Karpas-422 (cell line): ENCODE results near the gene SEMA5A. TPM values are rescaled to one million over a fixed set of nuclear protein-coding genes. Genes with fewer than 3 reads are reported as not detected.

ENCODE experiments used
- DNase-seq: peaks from one replicate; pipeline ENCODE4 v3.0.0-alpha.2; 2015
- H2AFZ ChIP-seq: fragments of 200-600 bp; sonication (generic); 2 replicates; pipeline ENCODE4 v1.6.1; 2014; ENCODE audit warnings: antibody characterized with exemption, low read length, mixed read lengths
- H3K27ac ChIP-seq: fragments of 200-600 bp; sonication (generic); 2 replicates; pipeline ENCODE4 v1.5.1; 2014; ENCODE audit warnings: mild to moderate bottlenecking, low read length, moderate library complexity
- H3K27me3 ChIP-seq: fragments of 200-600 bp; sonication (generic); 2 replicates; pipeline ENCODE4 v1.6.1; 2014; ENCODE audit warnings: low read length, mixed read lengths
- H3K36me3 ChIP-seq: fragments of 200-600 bp; sonication (generic); 2 replicates; pipeline ENCODE4 v1.6.1; 2014; ENCODE audit warnings: low read length, mixed read lengths; ENCODE audit not compliant: insufficient read depth
- H3K4me1 ChIP-seq: fragments of 200-600 bp; sonication (generic); 2 replicates; pipeline ENCODE4 v1.6.1; 2014; ENCODE audit warnings: mild to moderate bottlenecking, low read length, mixed read lengths
- H3K4me2 ChIP-seq: fragments of 200-600 bp; sonication (generic); 2 replicates; pipeline ENCODE4 v1.6.1; 2014; ENCODE audit warnings: low read length, low read depth, mild to moderate bottlenecking; ENCODE audit not compliant: poor library complexity, severe bottlenecking
- H3K4me3 ChIP-seq: fragments of 200-600 bp; sonication (generic); 2 replicates; pipeline ENCODE4 v1.5.1; 2014; ENCODE audit warnings: mild to moderate bottlenecking, antibody characterized with exemption, low read length, mixed read lengths
- H3K79me2 ChIP-seq: fragments of 200-600 bp; sonication (generic); 2 replicates; pipeline ENCODE4 v1.6.1; 2014; ENCODE audit warnings: mild to moderate bottlenecking, low read length, mixed read lengths
- H3K9ac ChIP-seq: fragments of 200-600 bp; sonication (generic); 2 replicates; pipeline ENCODE4 v1.6.0; 2014; ENCODE audit warnings: low read length
- H3K9me2 ChIP-seq: fragments of 200-600 bp; sonication (generic), shearing (Covaris generic); replicated peaks from 2 replicates; pipeline ENCODE4 v1.6.0; 2014; ENCODE audit warnings: mild to moderate bottlenecking, low read length, moderate library complexity; ENCODE audit not compliant: insufficient read depth
- H3K9me3 ChIP-seq: fragments of 300-700, 200-600 bp; sonication (generic); 2 replicates; pipeline ENCODE4 v1.6.1; 2014; ENCODE audit warnings: low read length, mixed read lengths
- H4K20me1 ChIP-seq: fragments of 200-600 bp; sonication (generic); 2 replicates; pipeline ENCODE4 v1.6.1; 2014; ENCODE audit warnings: mild to moderate bottlenecking, antibody characterized with exemption, low read length, low read depth; ENCODE audit not compliant: insufficient read depth
- total RNA-seq: library from RNA; depleted of rRNA; stranded (reverse); fragments of >200 nt; shearing (Covaris generic); gene quantifications from 2 replicates; pipeline ENCODE4 v1.2.3, GENCODE V29; 2014; ENCODE audit warnings: low replicate concordance

Gene SEMA5A
- total RNA-seq, 1 experiment from 2014 or later = not detected

GRCh38 chr5:9104571-9105339, 441.1 kb downstream of the SEMA5A start:
- Histone ChIP-seq H3K4me2 (no peak overlapping the region), H4K20me1 (no peaks in the 10 kb centered on the region), H3K9me3 (no peaks in the 10 kb centered on the region; the same call in 1 of the 2 replicates), H3K4me1 (no peaks in the 10 kb centered on the region), H3K36me3 (no peaks in the 10 kb centered on the region), H3K9me2 (no peaks in the 10 kb centered on the region), H3K9ac (no peak overlapping the region), H3K27me3 (no peaks in the 10 kb centered on the region), H2AFZ (no peak overlapping the region), H3K4me3 (no peak overlapping the region), H3K27ac (no peak overlapping the region), H3K79me2 (no peaks in the 10 kb centered on the region)
- no peak for DNase-seq

- H3K27ac ChIP-seq = no peak overlapping the region
- no peak for DNase-seq
- H3K9me2 ChIP-seq = no peaks in the 10 kb centered on the region
- no peak overlapping the region for H2AFZ ChIP-seq
- no peaks in the 10 kb centered on the region for H4K20me1 ChIP-seq
- no peaks in the 10 kb centered on the region for H3K4me1 ChIP-seq
- H3K4me2 ChIP-seq = no peak overlapping the region
- no peaks in the 10 kb centered on the region for H3K79me2 ChIP-seq
- no peaks in the 10 kb centered on the region for H3K27me3 ChIP-seq
- H3K9me3 ChIP-seq = no peaks in the 10 kb centered on the region; the same call in 1 of the 2 replicates
- H3K36me3 ChIP-seq = no peaks in the 10 kb centered on the region
- H3K4me3 ChIP-seq = no peak overlapping the region
- no peak overlapping the region for H3K9ac ChIP-seq
Observed at GRCh38 chr5:9103290-9103689, 442.6 kb downstream of the SEMA5A start.

GRCh38 chr5:9099689-9100088, 446.2 kb downstream of the SEMA5A start:
- Histone ChIP-seq H3K4me1 (no peaks in the 10 kb centered on the region), H4K20me1 (no peaks in the 10 kb centered on the region), H3K4me2 (no peak overlapping the region), H3K79me2 (no peaks in the 10 kb centered on the region), H3K27ac (no peak overlapping the region), H2AFZ (no peak overlapping the region), H3K36me3 (no peaks in the 10 kb centered on the region), H3K9me3 (peaks cover 3% of the 10 kb centered on the region), H3K9me2 (no peaks in the 10 kb centered on the region), H3K9ac (no peak overlapping the region), H3K4me3 (no peak overlapping the region), H3K27me3 (no peaks in the 10 kb centered on the region)
- no peak for DNase-seq

GRCh38 chr5:9098990-9099389, 446.9 kb downstream of the SEMA5A start:
- Histone ChIP-seq H3K79me2 (no peaks in the 10 kb centered on the region), H3K27ac (no peak overlapping the region), H3K4me1 (no peaks in the 10 kb centered on the region), H3K27me3 (no peaks in the 10 kb centered on the region), H3K9me2 (no peaks in the 10 kb centered on the region), H3K9ac (no peak overlapping the region), H3K4me2 (no peak overlapping the region), H3K36me3 (no peaks in the 10 kb centered on the region), H2AFZ (no peak overlapping the region), H3K9me3 (peaks cover 7% of the 10 kb centered on the region), H4K20me1 (no peaks in the 10 kb centered on the region), H3K4me3 (no peak overlapping the region)
- DNase-seq = no peak

- H4K20me1 ChIP-seq = no peaks in the 10 kb centered on the region
- H3K79me2 ChIP-seq = no peaks in the 10 kb centered on the region
- no peaks in the 10 kb centered on the region for H3K36me3 ChIP-seq
- H3K4me3 ChIP-seq = no peak overlapping the region
- H3K4me2 ChIP-seq = no peak overlapping the region
- no peak overlapping the region for H2AFZ ChIP-seq
- no peaks in the 10 kb centered on the region for H3K9me2 ChIP-seq
- no peak overlapping the region for H3K9ac ChIP-seq
- DNase-seq = no peak
- no peak overlapping the region for H3K27ac ChIP-seq
- peaks cover 10% of the 10 kb centered on the region for H3K9me3 ChIP-seq
- no peaks in the 10 kb centered on the region for H3K27me3 ChIP-seq
- no peaks in the 10 kb centered on the region for H3K4me1 ChIP-seq
Observed at GRCh38 chr5:9094582-9094981, 451.3 kb downstream of the SEMA5A start.

GRCh38 chr5:9091896-9092662, 453.8 kb downstream of the SEMA5A start:
- no peaks in the 10 kb centered on the region for H3K9me2 ChIP-seq
- H4K20me1 ChIP-seq = no peaks in the 10 kb centered on the region
- no peak overlapping the region for H2AFZ ChIP-seq
- no peaks in the 10 kb centered on the region for H3K79me2 ChIP-seq
- no peak overlapping the region for H3K9ac ChIP-seq
- H3K36me3 ChIP-seq = no peaks in the 10 kb centered on the region
- peaks cover 12% of the 10 kb centered on the region for H3K9me3 ChIP-seq
- DNase-seq = no peak
- H3K4me2 ChIP-seq = no peak overlapping the region
- H3K4me3 ChIP-seq = no peak overlapping the region
- no peaks in the 10 kb centered on the region for H3K27me3 ChIP-seq
- no peaks in the 10 kb centered on the region for H3K4me1 ChIP-seq
- H3K27ac ChIP-seq = no peak overlapping the region

- Histone ChIP-seq H2AFZ (no peak overlapping the region), H3K9me3 (peaks cover 12% of the 10 kb centered on the region), H4K20me1 (no peaks in the 10 kb centered on the region), H3K4me2 (no peak overlapping the region), H3K9ac (no peak overlapping the region), H3K4me3 (no peak overlapping the region), H3K9me2 (no peaks in the 10 kb centered on the region), H3K27ac (no peak overlapping the region), H3K36me3 (no peaks in the 10 kb centered on the region), H3K27me3 (no peaks in the 10 kb centered on the region), H3K79me2 (no peaks in the 10 kb centered on the region), H3K4me1 (no peaks in the 10 kb centered on the region)
- DNase-seq = no peak
Observed at GRCh38 chr5:9090381-9091026, 455.4 kb downstream of the SEMA5A start.

GRCh38 chr5:9089893-9090292, 456.0 kb downstream of the SEMA5A start:
- Histone ChIP-seq H3K36me3 (no peaks in the 10 kb centered on the region), H3K4me1 (no peaks in the 10 kb centered on the region), H3K9me3 (peaks cover 11% of the 10 kb centered on the region), H3K9ac (no peak overlapping the region), H3K4me2 (no peak overlapping the region), H3K27ac (no peak overlapping the region), H4K20me1 (no peaks in the 10 kb centered on the region), H2AFZ (no peak overlapping the region), H3K79me2 (no peaks in the 10 kb centered on the region), H3K9me2 (no peaks in the 10 kb centered on the region), H3K4me3 (no peak overlapping the region), H3K27me3 (no peaks in the 10 kb centered on the region)
- DNase-seq = no peak
